ENCODE results near the gene CCDC74A. TPM values are rescaled to one million over a fixed set of nuclear protein-coding genes. Genes with fewer than 3 reads are reported as not detected.
"Not testable (repeated sequence)": the region's sequence is repeated elsewhere in the genome, so short reads cannot be mapped to it uniquely, and the experiment has no call there.

The CCDC74A gene
- total RNA-seq, 1 donor from 2014 or later: 1.9 TPM

- intact Hi-C loops (cut with micrococcal nuclease): not testable (repeated sequence)
Measured at GRCh38 chr2:131498321-131498973, 29.2 kb upstream of the CCDC74A start.

GRCh38 chr2:131503587-131503986, 24.1 kb upstream of the CCDC74A start:
- intact Hi-C loops (cut with micrococcal nuclease): not testable (repeated sequence)

- intact Hi-C loops (cut with micrococcal nuclease): not testable (repeated sequence)
Measured at GRCh38 chr2:131504082-131504750, 23.5 kb upstream of the CCDC74A start.

GRCh38 chr2:131509615-131510014, 18.1 kb upstream of the CCDC74A start:
- intact Hi-C loops (cut with micrococcal nuclease): no loop called here

GRCh38 chr2:131511291-131511968, 16.3 kb upstream of the CCDC74A start:
- intact Hi-C loops (cut with micrococcal nuclease): not testable (repeated sequence)

GRCh38 chr2:131511969-131512870, 15.5 kb upstream of the CCDC74A start:
- intact Hi-C loops (cut with micrococcal nuclease): not testable (repeated sequence)

GRCh38 chr2:131514408-131515166, 13.1 kb upstream of the CCDC74A start:
- intact Hi-C loops (cut with micrococcal nuclease): not testable (repeated sequence)

- intact Hi-C loops (cut with micrococcal nuclease): not testable (repeated sequence)
Measured at GRCh38 chr2:131515235-131515634, 12.5 kb upstream of the CCDC74A start.

GRCh38 chr2:131516011-131516410, 11.7 kb upstream of the CCDC74A start:
- intact Hi-C loops (cut with micrococcal nuclease): no loop called here

- intact Hi-C loops (cut with micrococcal nuclease): not testable (repeated sequence)
Measured at GRCh38 chr2:131516621-131517020, 11.1 kb upstream of the CCDC74A start.

- intact Hi-C loops (cut with micrococcal nuclease): no loop called here
Measured at GRCh38 chr2:131517106-131517831, 10.4 kb upstream of the CCDC74A start.

GRCh38 chr2:131517856-131518255, 9.8 kb upstream of the CCDC74A start:
- intact Hi-C loops (cut with micrococcal nuclease): not testable (repeated sequence)

- intact Hi-C loops (cut with micrococcal nuclease): not testable (repeated sequence)
Measured at GRCh38 chr2:131518531-131518930, 9.2 kb upstream of the CCDC74A start.

GRCh38 chr2:131519466-131519865, 8.2 kb upstream of the CCDC74A start:
- intact Hi-C loops (cut with micrococcal nuclease): no loop called here

- intact Hi-C loops (cut with micrococcal nuclease): not testable (repeated sequence)
Measured at GRCh38 chr2:131519871-131520470, 7.7 kb upstream of the CCDC74A start.

- intact Hi-C loops (cut with micrococcal nuclease): no loop called here
Measured at GRCh38 chr2:131520526-131520925, 7.2 kb upstream of the CCDC74A start.

- intact Hi-C loops (cut with micrococcal nuclease): not testable (repeated sequence)
Measured at GRCh38 chr2:131521524-131521923, 6.2 kb upstream of the CCDC74A start.

GRCh38 chr2:131521961-131522781, 5.5 kb upstream of the CCDC74A start:
- intact Hi-C loops (cut with micrococcal nuclease): no loop called here

- intact Hi-C loops (cut with micrococcal nuclease): loop anchor here (5.0 kb wide), 2 partner anchors 113 to 798 kb away; partner anchors contain the start of gene GPR148
Measured at GRCh38 chr2:131525256-131525655, 2.4 kb upstream of the CCDC74A start.
